KMS-11 (cell line): ENCODE results near the gene UCP3.

ENCODE experiments used
- H2AFZ ChIP-seq: fragments of 200-600 bp; sonication (generic); 2 replicates; pipeline ENCODE4 v1.6.1; 2016; ENCODE audit warnings: antibody characterized with exemption, mixed run types, low read depth
- H3K27ac ChIP-seq: fragments of 200-600 bp; sonication (generic); 2 replicates; pipeline ENCODE4 v1.6.1; 2016; ENCODE audit warnings: mild to moderate bottlenecking, mixed run types
- H3K27me3 ChIP-seq: fragments of 200-600 bp; sonication (generic); 2 replicates; pipeline ENCODE4 v1.6.1; 2017; ENCODE audit warnings: mild to moderate bottlenecking, low read depth, mixed run types, moderate library complexity; ENCODE audit not compliant: insufficient read depth
- H3K36me3 ChIP-seq: fragments of 200-600 bp; sonication (generic); 2 replicates; pipeline ENCODE4 v1.6.1; 2017; ENCODE audit warnings: mild to moderate bottlenecking, mixed run types; ENCODE audit not compliant: insufficient read depth
- H3K4me1 ChIP-seq: fragments of 200-600 bp; sonication (generic); 2 replicates; pipeline ENCODE4 v1.6.1; 2016; ENCODE audit warnings: mild to moderate bottlenecking, low read depth, mixed run types; ENCODE audit not compliant: poor library complexity, severe bottlenecking
- H3K4me2 ChIP-seq: fragments of 200-600 bp; sonication (generic); 2 replicates; pipeline ENCODE4 v1.7.0; 2016; ENCODE audit warnings: mild to moderate bottlenecking, mixed run types
- H3K4me3 ChIP-seq: fragments of 200-600 bp; sonication (generic); IDR thresholded peaks from 2 replicates; pipeline ENCODE4 v1.6.1; 2017; ENCODE audit warnings: low read depth, low read length, mixed read lengths; ENCODE audit not compliant: insufficient read depth
- H3K79me2 ChIP-seq: fragments of 200-600 bp; sonication (generic); 2 replicates; pipeline ENCODE4 v1.6.1; 2016; ENCODE audit warnings: low read depth, mixed run types; ENCODE audit not compliant: insufficient read depth
- H3K9ac ChIP-seq: fragments of 200-600 bp; sonication (generic); 2 replicates; pipeline ENCODE4 v1.6.1; 2016; ENCODE audit warnings: mild to moderate bottlenecking, mixed run types
- H4K20me1 ChIP-seq: fragments of 200-600 bp; sonication (generic); 2 replicates; pipeline ENCODE4 v1.6.1; 2016; ENCODE audit warnings: mild to moderate bottlenecking, mixed run types; ENCODE audit not compliant: insufficient read depth
- TF ChIP-seq, protein P1 (sequence below): fragments of 200-600 bp; sonication (generic); conservative IDR thresholded peaks from 2 replicates; pipeline ENCODE4 v1.6.1; 2017; ENCODE audit warnings: low read depth, mild to moderate bottlenecking, antibody characterized with exemption, low read length, moderate library complexity, mixed read lengths

Gene UCP3

DNA sequence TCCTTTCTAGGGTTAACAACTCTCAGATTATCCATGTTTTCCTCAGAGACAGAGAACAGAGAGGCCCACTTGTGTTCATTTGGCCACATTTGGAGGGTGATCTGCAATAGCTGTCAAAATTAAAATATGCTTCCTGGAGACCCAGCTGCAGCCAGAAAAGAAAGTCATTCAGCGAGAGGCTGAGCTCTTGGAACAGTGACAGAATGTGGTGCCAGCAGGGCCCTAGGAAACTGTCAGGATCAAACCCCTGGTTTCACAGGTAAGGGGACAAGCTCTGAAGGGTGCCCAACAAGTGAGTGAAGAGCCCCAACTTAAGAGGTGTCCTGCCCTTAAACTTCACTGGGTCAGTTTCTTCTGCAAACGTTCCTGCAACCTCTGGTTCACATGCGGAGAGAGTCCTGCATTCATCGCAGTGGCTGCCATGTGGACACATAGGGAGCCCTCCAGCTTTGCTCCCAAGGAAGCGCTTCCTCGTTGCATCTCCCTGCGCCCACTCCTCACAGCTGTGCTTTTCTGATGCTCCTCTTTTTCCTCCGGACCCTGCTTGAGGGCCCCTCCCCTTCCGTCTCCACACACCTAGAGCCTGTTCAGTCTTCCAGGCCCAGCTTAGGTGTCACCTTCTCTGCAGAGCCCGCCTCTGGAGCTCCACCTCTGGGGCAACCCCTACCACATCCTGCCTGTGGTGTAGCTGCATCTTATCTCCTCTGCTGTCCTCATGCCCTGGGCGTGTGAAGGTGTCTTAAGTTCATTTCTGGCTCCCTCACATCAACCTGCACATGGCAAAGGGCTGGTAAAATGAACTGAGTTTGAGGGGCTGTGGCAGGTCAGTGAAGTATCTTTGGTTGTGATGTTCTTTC lies 3.9 kb downstream of the UCP3 start:
- Histone ChIP-seq H2AFZ (no peak overlapping the region), H3K9ac (no peak overlapping the region), H3K4me1 (no peaks in the 10 kb centered on the region), H3K4me3 (no peak overlapping the region), H3K27ac (no peak overlapping the region), H3K4me2 (no peak overlapping the region), H3K36me3 (no peaks in the 10 kb centered on the region), H3K27me3 (no peaks in the 10 kb centered on the region), H3K79me2 (no peaks in the 10 kb centered on the region), H4K20me1 (no peaks in the 10 kb centered on the region)
- TF ChIP-seq, protein P1, sequence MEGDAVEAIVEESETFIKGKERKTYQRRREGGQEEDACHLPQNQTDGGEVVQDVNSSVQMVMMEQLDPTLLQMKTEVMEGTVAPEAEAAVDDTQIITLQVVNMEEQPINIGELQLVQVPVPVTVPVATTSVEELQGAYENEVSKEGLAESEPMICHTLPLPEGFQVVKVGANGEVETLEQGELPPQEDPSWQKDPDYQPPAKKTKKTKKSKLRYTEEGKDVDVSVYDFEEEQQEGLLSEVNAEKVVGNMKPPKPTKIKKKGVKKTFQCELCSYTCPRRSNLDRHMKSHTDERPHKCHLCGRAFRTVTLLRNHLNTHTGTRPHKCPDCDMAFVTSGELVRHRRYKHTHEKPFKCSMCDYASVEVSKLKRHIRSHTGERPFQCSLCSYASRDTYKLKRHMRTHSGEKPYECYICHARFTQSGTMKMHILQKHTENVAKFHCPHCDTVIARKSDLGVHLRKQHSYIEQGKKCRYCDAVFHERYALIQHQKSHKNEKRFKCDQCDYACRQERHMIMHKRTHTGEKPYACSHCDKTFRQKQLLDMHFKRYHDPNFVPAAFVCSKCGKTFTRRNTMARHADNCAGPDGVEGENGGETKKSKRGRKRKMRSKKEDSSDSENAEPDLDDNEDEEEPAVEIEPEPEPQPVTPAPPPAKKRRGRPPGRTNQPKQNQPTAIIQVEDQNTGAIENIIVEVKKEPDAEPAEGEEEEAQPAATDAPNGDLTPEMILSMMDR: no peak

DNA sequence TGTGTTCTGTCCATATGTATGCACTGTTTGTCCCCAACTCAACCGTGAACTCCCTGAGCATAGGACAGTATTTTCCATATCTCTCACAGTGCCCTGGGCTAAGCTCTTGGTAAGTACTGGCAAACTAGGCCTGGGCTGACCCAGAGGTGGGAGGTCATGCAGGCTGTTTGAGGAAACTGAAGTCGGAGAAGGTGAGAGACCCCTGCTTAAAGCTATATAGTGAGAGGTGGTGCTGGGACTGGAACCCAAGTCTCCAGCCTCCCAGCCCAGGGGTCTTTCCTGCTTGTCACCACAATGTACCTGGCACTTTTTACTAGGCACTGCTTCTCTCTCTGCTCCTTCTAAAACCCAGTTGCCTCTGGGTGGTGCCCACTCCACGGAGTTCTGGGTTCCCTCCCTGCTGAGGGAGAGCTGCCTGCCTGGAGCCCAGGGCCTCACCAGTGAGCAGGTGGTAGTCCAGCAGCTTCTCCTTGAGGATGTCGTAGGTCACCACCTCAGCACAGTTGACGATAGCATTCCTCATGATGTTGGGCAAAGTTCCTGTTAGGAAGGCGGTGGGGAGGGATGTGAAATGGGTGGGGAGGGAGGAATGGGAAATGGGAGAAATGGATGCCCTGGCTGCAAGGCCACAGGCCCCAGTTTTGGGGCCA lies 4.7 kb downstream of the UCP3 start:
- TF ChIP-seq, protein P1: no peak
- H2AFZ ChIP-seq: no peak overlapping the region

DNA sequence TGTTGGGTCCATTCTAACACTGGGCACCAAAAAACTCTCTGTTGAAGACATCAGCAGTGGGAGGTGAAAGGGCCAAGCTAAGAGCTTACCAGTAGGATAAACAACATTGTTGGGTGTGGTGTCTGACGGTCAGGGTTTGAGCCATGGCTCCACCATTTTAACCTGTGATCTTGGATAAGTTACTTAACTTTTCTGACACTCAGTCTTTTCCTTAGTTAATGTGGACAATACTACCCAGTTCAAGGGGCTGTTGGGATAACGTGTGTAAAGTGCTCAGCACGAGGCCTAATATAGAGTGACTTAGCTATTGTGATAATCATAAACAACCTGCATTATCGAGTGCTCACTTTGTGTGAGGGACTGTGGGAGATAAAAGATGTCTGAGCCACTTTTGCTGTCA lies 6.1 kb downstream of the UCP3 start:
- Histone ChIP-seq H3K79me2 (no peaks in the 10 kb centered on the region), H3K27me3 (no peaks in the 10 kb centered on the region), H3K9ac (no peak overlapping the region), H3K4me2 (no peak overlapping the region), H3K36me3 (no peaks in the 10 kb centered on the region), H4K20me1 (no peaks in the 10 kb centered on the region), H3K4me1 (no peaks in the 10 kb centered on the region), H3K27ac (no peak overlapping the region), H3K4me3 (no peak overlapping the region), H2AFZ (no peak overlapping the region)
- TF ChIP-seq, protein P1: no peak

More for the DNA sequence above, 4.7 kb downstream of the UCP3 start:
- H3K4me2 ChIP-seq: no peak overlapping the region
- no peaks in the 10 kb centered on the region for H4K20me1 ChIP-seq
- H3K4me1 ChIP-seq: no peaks in the 10 kb centered on the region
- no peaks in the 10 kb centered on the region for H3K27me3 ChIP-seq
- no peak overlapping the region for H3K4me3 ChIP-seq
- H3K27ac ChIP-seq: no peak overlapping the region
- H3K79me2 ChIP-seq: no peaks in the 10 kb centered on the region
- no peak overlapping the region for H3K9ac ChIP-seq
- no peaks in the 10 kb centered on the region for H3K36me3 ChIP-seq

DNA sequence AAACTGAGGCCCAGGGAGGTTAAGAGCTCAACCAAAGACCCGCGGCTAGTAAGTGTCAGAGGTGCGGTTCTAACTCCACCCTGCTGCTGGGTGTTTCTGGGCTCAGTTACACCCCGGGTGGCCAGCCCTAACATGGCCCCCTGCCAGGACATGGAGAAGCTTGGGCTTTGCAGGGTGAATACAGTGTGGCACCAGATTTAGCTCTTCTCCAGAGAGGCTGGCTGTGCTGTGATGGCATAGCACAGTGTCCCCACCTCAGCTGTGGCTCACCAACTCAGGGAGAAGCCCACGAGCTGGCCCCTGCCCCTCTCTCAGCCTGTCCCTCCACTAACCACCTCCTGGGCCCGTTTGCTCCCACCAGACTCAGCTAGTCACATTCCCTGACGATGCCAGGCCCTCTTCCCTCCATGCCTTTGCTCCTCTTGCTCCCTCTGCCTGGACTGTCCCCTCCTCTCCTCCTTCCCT lies 7.0 kb downstream of the UCP3 start:
- Histone ChIP-seq H2AFZ (no peak overlapping the region), H3K4me3 (no peak overlapping the region), H3K27ac (no peak overlapping the region), H3K36me3 (no peaks in the 10 kb centered on the region), H3K27me3 (no peaks in the 10 kb centered on the region), H4K20me1 (no peaks in the 10 kb centered on the region), H3K9ac (no peak overlapping the region), H3K79me2 (no peaks in the 10 kb centered on the region), H3K4me1 (no peaks in the 10 kb centered on the region), H3K4me2 (no peak overlapping the region)
- TF ChIP-seq, protein P1: no peak
